Measurements from ENCODE around the gene MSI2.

DNA sequence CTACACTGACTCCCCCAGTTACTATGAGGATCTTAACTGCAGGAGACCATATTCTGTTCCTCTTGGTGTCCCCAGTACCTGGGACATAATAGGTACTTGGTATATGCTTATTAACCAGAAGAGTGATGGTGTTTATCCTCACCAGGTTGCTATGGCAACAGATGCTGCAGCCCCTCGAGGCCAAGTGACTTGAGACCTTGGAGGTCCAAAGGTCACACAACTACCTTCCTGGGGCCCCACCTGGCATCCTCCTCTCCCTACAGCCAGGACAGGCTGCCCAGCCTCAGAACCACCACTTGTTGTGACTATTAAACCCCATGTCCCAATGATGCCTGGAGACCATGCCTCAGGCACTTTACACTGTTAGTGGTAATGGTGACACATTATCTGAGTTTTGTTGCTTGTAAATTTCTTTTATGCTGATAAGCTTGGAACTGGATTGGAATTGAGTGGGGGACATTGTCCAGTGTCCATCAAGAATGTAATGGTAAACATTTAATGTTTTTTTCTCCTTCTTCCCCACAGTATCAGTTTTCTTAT lies 299.4 kb downstream of the MSI2 start:
- TF ChIP-seq, protein P1, sequence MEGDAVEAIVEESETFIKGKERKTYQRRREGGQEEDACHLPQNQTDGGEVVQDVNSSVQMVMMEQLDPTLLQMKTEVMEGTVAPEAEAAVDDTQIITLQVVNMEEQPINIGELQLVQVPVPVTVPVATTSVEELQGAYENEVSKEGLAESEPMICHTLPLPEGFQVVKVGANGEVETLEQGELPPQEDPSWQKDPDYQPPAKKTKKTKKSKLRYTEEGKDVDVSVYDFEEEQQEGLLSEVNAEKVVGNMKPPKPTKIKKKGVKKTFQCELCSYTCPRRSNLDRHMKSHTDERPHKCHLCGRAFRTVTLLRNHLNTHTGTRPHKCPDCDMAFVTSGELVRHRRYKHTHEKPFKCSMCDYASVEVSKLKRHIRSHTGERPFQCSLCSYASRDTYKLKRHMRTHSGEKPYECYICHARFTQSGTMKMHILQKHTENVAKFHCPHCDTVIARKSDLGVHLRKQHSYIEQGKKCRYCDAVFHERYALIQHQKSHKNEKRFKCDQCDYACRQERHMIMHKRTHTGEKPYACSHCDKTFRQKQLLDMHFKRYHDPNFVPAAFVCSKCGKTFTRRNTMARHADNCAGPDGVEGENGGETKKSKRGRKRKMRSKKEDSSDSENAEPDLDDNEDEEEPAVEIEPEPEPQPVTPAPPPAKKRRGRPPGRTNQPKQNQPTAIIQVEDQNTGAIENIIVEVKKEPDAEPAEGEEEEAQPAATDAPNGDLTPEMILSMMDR (conservative IDR thresholded peaks at IDR 0.05; ENCODE audit: low read length), result no peak
- no peak for TF ChIP-seq EZH2phosphoT487 (IDR thresholded peaks at IDR 0.05; ENCODE audit: borderline replicate concordance)
